Activated CD4-positive, CD25-positive, alpha-beta regulatory T cell treated with anti-CD3 and anti-CD28 coated beads, Interleukin-2, amount 50 U/mL, for 24 hours (primary cell): ENCODE measurements around the gene DLK1.

Experiments used
- ATAC-seq, 2 donors: fragments of 150-1000 bp; cut with Tn5 transposase; one replicate each; pipeline ENCODE4 v1.10.0; 2021; ENCODE audit warnings: mild to moderate bottlenecking in 1 of 2, moderate library complexity in 1 of 2

Gene DLK1

GRCh38 chr14:100765991-100766390, 39.3 kb downstream of the DLK1 start:
- no peak for ATAC-seq

GRCh38 chr14:100767003-100767787, 40.5 kb downstream of the DLK1 start:
- no peak for ATAC-seq

GRCh38 chr14:100767788-100768536, 41.3 kb downstream of the DLK1 start:
- ATAC-seq: no peak

GRCh38 chr14:100769035-100769939, 42.6 kb downstream of the DLK1 start:
- ATAC-seq: no peak

GRCh38 chr14:100770046-100770445, 43.4 kb downstream of the DLK1 start:
- ATAC-seq: no peak

GRCh38 chr14:100770605-100771120, 44.0 kb downstream of the DLK1 start:
- no peak for ATAC-seq

GRCh38 chr14:100771121-100771800, 44.6 kb downstream of the DLK1 start:
- ATAC-seq: no peak

GRCh38 chr14:100772607-100773165, 46.0 kb downstream of the DLK1 start:
- ATAC-seq: no peak

- ATAC-seq: no peak
Observed at GRCh38 chr14:100773331-100774163, 46.9 kb downstream of the DLK1 start.

GRCh38 chr14:100774164-100774537, 47.5 kb downstream of the DLK1 start:
- ATAC-seq: no peak

- no peak for ATAC-seq
Observed at GRCh38 chr14:100775351-100775830, 48.7 kb downstream of the DLK1 start.

- ATAC-seq: no peak
Observed at GRCh38 chr14:100775831-100776591, 49.3 kb downstream of the DLK1 start.

- ATAC-seq: no peak
Observed at GRCh38 chr14:100776681-100777365, 50.1 kb downstream of the DLK1 start.

- ATAC-seq: no peak
Observed at GRCh38 chr14:100777366-100777817, 50.7 kb downstream of the DLK1 start.

GRCh38 chr14:100777818-100778525, 51.3 kb downstream of the DLK1 start:
- ATAC-seq: no peak

GRCh38 chr14:100778526-100778882, 51.8 kb downstream of the DLK1 start:
- ATAC-seq: no peak

- no peak for ATAC-seq
Observed at GRCh38 chr14:100778951-100779690, 52.4 kb downstream of the DLK1 start.

GRCh38 chr14:100779691-100780080, 53.0 kb downstream of the DLK1 start:
- ATAC-seq: no peak
